Progenitor cell of endocrine pancreas (in vitro differentiated cells): ENCODE data around the gene HKDC1. TPM values are rescaled to one million over a fixed set of nuclear protein-coding genes. Genes with fewer than 3 reads are reported as not detected.
A peak's percentile ranks its signal among the peaks of the same experiment; 100 is the strongest.

Experiments
- DNase-seq: peaks from one replicate; pipeline ENCODE4 v3.0.0; 2021; ENCODE audit warnings: low spot score; ENCODE audit not compliant: unreplicated experiment
- H3K27ac Mint-ChIP-seq: 2 replicates; pipeline ENCODE4 v1.8.0; 2021; ENCODE audit warnings: mild to moderate bottlenecking, moderate library complexity, mixed read lengths
- H3K27me3 Mint-ChIP-seq: 2 replicates; pipeline ENCODE4 v1.8.0; 2021; ENCODE audit warnings: mixed read lengths
- H3K36me3 Mint-ChIP-seq: 2 replicates; pipeline ENCODE4 v1.8.0; 2022; ENCODE audit warnings: mixed read lengths; ENCODE audit not compliant: insufficient read depth
- H3K4me1 Mint-ChIP-seq: 2 replicates; pipeline ENCODE4 v1.8.0; 2021; ENCODE audit warnings: low read depth, mixed read lengths
- H3K4me3 Mint-ChIP-seq: 2 replicates; pipeline ENCODE4 v1.8.0; 2021; ENCODE audit warnings: low read depth, mild to moderate bottlenecking, moderate library complexity, mixed read lengths
- H3K9me3 Mint-ChIP-seq: 2 replicates; pipeline ENCODE4 v1.8.0; 2021; ENCODE audit warnings: low read depth, mixed read lengths
- CTCF ChIP-seq: fragments of 200-600 bp; sonication (generic); IDR thresholded peaks from one replicate; pipeline ENCODE4 v1.5.0; 2021; ENCODE audit warnings: antibody characterized with exemption, mild to moderate bottlenecking; ENCODE audit not compliant: unreplicated experiment
- total RNA-seq: library from RNA; stranded (reverse); gene quantifications from 2 replicates; pipeline ENCODE4 v1.2.1, GENCODE V29; 2021

Gene HKDC1
- total RNA-seq, 1 donor from 2014 or later, result 4.1 TPM

- TF ChIP-seq CTCF, result no peak
- no peaks in the 10 kb centered on the region for H3K9me3 Mint-ChIP-seq
- DNase-seq, result no peak
- no peaks in the 10 kb centered on the region for H3K27me3 Mint-ChIP-seq
- H3K4me1 Mint-ChIP-seq, result peaks cover 3% of the 10 kb centered on the region
- H3K4me3 Mint-ChIP-seq, result no peak overlapping the region
- no peak overlapping the region for H3K27ac Mint-ChIP-seq
- H3K36me3 Mint-ChIP-seq, result peaks cover 9% of the 10 kb centered on the region
These were observed 8.6 kb upstream of the HKDC1 start for GRCh38 chr10:69211524-69211923.

GRCh38 chr10:69213591-69214311 is 6.4 kb upstream of the HKDC1 start:
- no peaks in the 10 kb centered on the region for H3K27me3 Mint-ChIP-seq
- no peak overlapping the region for H3K27ac Mint-ChIP-seq
- no peak overlapping the region for H3K4me3 Mint-ChIP-seq
- no peak for TF ChIP-seq CTCF
- no peak for DNase-seq
- peaks cover 3% of the 10 kb centered on the region for H3K4me1 Mint-ChIP-seq
- peaks cover 2% of the 10 kb centered on the region for H3K36me3 Mint-ChIP-seq
- H3K9me3 Mint-ChIP-seq, result no peaks in the 10 kb centered on the region

GRCh38 chr10:69214666-69215131 is 5.4 kb upstream of the HKDC1 start:
- H3K4me3 Mint-ChIP-seq, result no peak overlapping the region

GRCh38 chr10:69215405-69216171 is 4.5 kb upstream of the HKDC1 start:
- Mint-ChIP-seq H3K27me3 (no peaks in the 10 kb centered on the region), H3K4me1 (peaks cover 13% of the 10 kb centered on the region), H3K36me3 (no peaks in the 10 kb centered on the region), H3K9me3 (no peaks in the 10 kb centered on the region), H3K4me3 (no peak overlapping the region), H3K27ac (peak overlapping the region; percentile 34)
- no peak for DNase-seq
- TF ChIP-seq CTCF, result no peak

More at GRCh38 chr10:69214666-69215131, 5.4 kb upstream of the HKDC1 start:
- H3K4me1 Mint-ChIP-seq, result peaks cover 7% of the 10 kb centered on the region
- H3K27me3 Mint-ChIP-seq, result no peaks in the 10 kb centered on the region
- no peaks in the 10 kb centered on the region for H3K9me3 Mint-ChIP-seq
- no peak overlapping the region for H3K27ac Mint-ChIP-seq
- DNase-seq, result no peak
- no peak for TF ChIP-seq CTCF
- H3K36me3 Mint-ChIP-seq, result no peaks in the 10 kb centered on the region

GRCh38 chr10:69216577-69217118 is 3.5 kb upstream of the HKDC1 start:
- DNase-seq, result no peak
- H3K27ac Mint-ChIP-seq, result peak overlapping the region; percentile 46
- peaks cover 15% of the 10 kb centered on the region for H3K4me1 Mint-ChIP-seq
- no peaks in the 10 kb centered on the region for H3K9me3 Mint-ChIP-seq
- H3K27me3 Mint-ChIP-seq, result no peaks in the 10 kb centered on the region
- H3K4me3 Mint-ChIP-seq, result no peak overlapping the region
- no peaks in the 10 kb centered on the region for H3K36me3 Mint-ChIP-seq
- no peak for TF ChIP-seq CTCF
